HG02798 (cell line): ENCODE measurements around the gene HOXB3.

Experiments used
- ATAC-seq: cut with Tn5 transposase; IDR thresholded peaks from one replicate; pipeline ENCODE4 v1.9.1; 2021; ENCODE audit warnings: mild to moderate bottlenecking; ENCODE audit not compliant: unreplicated experiment, poor library complexity

Gene HOXB3

GRCh38 chr17:48559840-48560817 is 29.9 kb downstream of the HOXB3 start:
- ATAC-seq = no peak

GRCh38 chr17:48559122-48559839 is 30.8 kb downstream of the HOXB3 start:
- ATAC-seq = no peak

- ATAC-seq = no peak
Measured at GRCh38 chr17:48558831-48559121, 31.3 kb downstream of the HOXB3 start.

- ATAC-seq = no peak
Measured at GRCh38 chr17:48558057-48558830, 31.8 kb downstream of the HOXB3 start.

GRCh38 chr17:48556576-48557401 is 33.3 kb downstream of the HOXB3 start:
- no peak for ATAC-seq

- no peak for ATAC-seq
Measured at GRCh38 chr17:48556229-48556575, 33.8 kb downstream of the HOXB3 start.

GRCh38 chr17:48555258-48556228 is 34.5 kb downstream of the HOXB3 start:
- no peak for ATAC-seq

- ATAC-seq = no peak
Measured at GRCh38 chr17:48554412-48555257, 35.4 kb downstream of the HOXB3 start.

- ATAC-seq = no peak
Measured at GRCh38 chr17:48553826-48554225, 36.2 kb downstream of the HOXB3 start.

- ATAC-seq = no peak
Measured at GRCh38 chr17:48553190-48553547, 36.9 kb downstream of the HOXB3 start.

- ATAC-seq = no peak
Measured at GRCh38 chr17:48552466-48553189, 37.4 kb downstream of the HOXB3 start.

GRCh38 chr17:48551596-48552465 is 38.2 kb downstream of the HOXB3 start:
- no peak for ATAC-seq

- ATAC-seq = no peak
Measured at GRCh38 chr17:48551214-48551555, 38.9 kb downstream of the HOXB3 start.

- ATAC-seq = no peak
Measured at GRCh38 chr17:48550502-48551213, 39.4 kb downstream of the HOXB3 start.

- no peak for ATAC-seq
Measured at GRCh38 chr17:48549914-48550501, 40.0 kb downstream of the HOXB3 start.

- ATAC-seq = no peak
Measured at GRCh38 chr17:48549281-48549630, 40.8 kb downstream of the HOXB3 start.
